Ishikawa (cell line): ENCODE data around the gene TBXAS1.

Experiments
- CEBPB ChIP-seq: IDR thresholded peaks from 2 replicates; pipeline ENCODE4 v1.6.1; 2012
- CREB1 ChIP-seq: IDR thresholded peaks from 2 replicates; pipeline ENCODE4 v1.6.1; 2012; ENCODE audit warnings: low read depth
- EGR1 ChIP-seq: IDR thresholded peaks from 2 replicates; pipeline ENCODE4 v1.6.1; 2012
- EP300 ChIP-seq: IDR thresholded peaks from 2 replicates; pipeline ENCODE4 v1.6.1; 2012; ENCODE audit warnings: borderline replicate concordance
- FOXM1 ChIP-seq: IDR thresholded peaks from 2 replicates; pipeline ENCODE4 v1.6.1; 2012; ENCODE audit warnings: low read depth, borderline replicate concordance
- NFIC ChIP-seq: IDR thresholded peaks from 2 replicates; pipeline ENCODE4 v1.6.1; 2012
- RAD21 ChIP-seq: IDR thresholded peaks from 2 replicates; pipeline ENCODE4 v1.6.1; 2012; ENCODE audit warnings: low read depth
- TAF1 ChIP-seq: IDR thresholded peaks from 2 replicates; pipeline ENCODE4 v1.6.1; 2012; ENCODE audit warnings: low read depth, mild to moderate bottlenecking
- TCF12 ChIP-seq: IDR thresholded peaks from 2 replicates; pipeline ENCODE4 v1.6.1; 2012; ENCODE audit warnings: low read depth
- TEAD4 ChIP-seq: IDR thresholded peaks from 2 replicates; pipeline ENCODE4 v1.6.1; 2012
- YY1 ChIP-seq: IDR thresholded peaks from 2 replicates; pipeline ENCODE4 v1.6.1; 2012; ENCODE audit warnings: low read depth
- ZBTB7A ChIP-seq: IDR thresholded peaks from 2 replicates; pipeline ENCODE4 v1.6.1; 2012; ENCODE audit warnings: low read depth
- TF ChIP-seq, protein P1 (sequence below): IDR thresholded peaks from 2 replicates; pipeline ENCODE4 v1.6.1; 2012; ENCODE audit warnings: low read depth, mild to moderate bottlenecking
- TF ChIP-seq, protein P2 (sequence below): IDR thresholded peaks from 2 replicates; pipeline ENCODE4 v1.6.1; 2012
- TF ChIP-seq, protein P3 (sequence below): IDR thresholded peaks from 2 replicates; pipeline ENCODE4 v1.6.1; 2012

TBXAS1 gene

DNA sequence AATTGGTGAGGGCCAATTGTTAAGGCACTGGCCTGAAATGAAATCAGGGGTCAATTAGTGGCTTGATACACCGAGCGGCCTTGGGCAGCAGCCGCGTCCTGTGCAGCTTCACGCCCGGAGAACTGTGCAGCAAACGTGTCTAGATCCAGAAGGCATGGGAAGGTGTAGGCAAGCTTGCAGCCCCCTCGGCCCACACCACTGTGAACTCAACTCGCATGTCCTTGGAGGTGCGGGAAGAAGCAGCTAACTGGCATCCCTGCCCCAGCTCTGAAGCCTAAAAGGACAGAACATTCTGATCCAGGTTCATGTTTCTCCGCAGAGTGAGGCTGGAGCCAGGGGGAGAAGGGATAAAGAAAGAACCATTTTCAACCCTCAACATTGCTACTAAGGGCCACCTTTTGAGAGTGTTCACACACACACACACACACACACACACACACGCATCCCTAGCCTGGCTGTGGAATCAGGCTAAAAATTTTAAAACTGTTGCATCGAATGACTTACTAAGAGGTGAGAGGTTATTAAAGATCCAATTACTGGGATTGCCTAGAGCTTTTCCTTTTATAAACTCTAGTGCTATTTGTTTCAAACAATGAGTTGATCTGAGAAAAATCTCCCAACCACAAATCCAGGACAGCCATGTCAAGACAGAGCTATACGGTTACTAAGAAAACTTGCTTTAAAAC lies 129.7 kb downstream of the TBXAS1 start:
- TF ChIP-seq EGR1 (no peak), RAD21 (no peak), CEBPB (no peak), NFIC (no peak), CREB1 (no peak)
- TF ChIP-seq, protein P1, sequence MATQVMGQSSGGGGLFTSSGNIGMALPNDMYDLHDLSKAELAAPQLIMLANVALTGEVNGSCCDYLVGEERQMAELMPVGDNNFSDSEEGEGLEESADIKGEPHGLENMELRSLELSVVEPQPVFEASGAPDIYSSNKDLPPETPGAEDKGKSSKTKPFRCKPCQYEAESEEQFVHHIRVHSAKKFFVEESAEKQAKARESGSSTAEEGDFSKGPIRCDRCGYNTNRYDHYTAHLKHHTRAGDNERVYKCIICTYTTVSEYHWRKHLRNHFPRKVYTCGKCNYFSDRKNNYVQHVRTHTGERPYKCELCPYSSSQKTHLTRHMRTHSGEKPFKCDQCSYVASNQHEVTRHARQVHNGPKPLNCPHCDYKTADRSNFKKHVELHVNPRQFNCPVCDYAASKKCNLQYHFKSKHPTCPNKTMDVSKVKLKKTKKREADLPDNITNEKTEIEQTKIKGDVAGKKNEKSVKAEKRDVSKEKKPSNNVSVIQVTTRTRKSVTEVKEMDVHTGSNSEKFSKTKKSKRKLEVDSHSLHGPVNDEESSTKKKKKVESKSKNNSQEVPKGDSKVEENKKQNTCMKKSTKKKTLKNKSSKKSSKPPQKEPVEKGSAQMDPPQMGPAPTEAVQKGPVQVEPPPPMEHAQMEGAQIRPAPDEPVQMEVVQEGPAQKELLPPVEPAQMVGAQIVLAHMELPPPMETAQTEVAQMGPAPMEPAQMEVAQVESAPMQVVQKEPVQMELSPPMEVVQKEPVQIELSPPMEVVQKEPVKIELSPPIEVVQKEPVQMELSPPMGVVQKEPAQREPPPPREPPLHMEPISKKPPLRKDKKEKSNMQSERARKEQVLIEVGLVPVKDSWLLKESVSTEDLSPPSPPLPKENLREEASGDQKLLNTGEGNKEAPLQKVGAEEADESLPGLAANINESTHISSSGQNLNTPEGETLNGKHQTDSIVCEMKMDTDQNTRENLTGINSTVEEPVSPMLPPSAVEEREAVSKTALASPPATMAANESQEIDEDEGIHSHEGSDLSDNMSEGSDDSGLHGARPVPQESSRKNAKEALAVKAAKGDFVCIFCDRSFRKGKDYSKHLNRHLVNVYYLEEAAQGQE = no peak

DNA sequence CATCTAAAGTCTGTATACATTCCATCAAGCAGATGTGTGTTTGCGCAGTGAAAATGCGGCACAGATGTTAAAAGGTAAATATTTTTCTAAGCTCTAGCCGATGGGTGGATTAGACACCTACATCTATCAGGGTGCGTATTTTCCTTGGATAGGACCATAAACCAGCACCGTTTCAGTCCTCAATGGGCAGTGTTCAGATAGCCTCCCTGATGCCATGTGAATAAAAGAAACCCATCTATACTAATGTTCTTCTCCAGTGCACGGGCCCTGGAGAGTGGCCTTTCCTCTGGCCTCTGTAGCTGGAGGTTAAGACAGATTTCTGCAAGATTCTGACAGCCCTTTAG lies 130.2 kb downstream of the TBXAS1 start:
- TF ChIP-seq FOXM1 (no peak), RAD21 (no peak), CREB1 (no peak), ZBTB7A (no peak), EP300 (no peak), EGR1 (no peak)
- TF ChIP-seq, protein P1 = no peak

DNA sequence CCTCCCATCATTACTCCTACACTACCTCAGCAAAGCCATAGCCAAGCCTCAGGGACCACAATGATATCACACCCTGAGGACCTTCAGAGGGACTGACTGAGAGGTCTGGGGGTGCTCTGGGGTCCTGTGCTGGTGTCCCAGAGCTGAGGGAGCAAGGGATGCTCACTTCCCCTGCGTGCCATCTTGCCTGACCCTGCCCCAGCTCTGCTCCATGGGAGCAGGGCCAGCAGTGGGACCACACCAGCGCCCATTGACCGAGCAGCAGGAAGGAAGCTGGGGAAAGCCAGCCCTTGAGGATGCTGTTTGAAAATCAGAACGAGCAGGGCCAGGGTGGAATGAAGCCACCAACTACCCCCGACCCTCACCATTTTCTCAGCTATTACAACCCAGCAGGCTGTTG lies 130.7 kb downstream of the TBXAS1 start:
- TF ChIP-seq TCF12 = no peak

DNA sequence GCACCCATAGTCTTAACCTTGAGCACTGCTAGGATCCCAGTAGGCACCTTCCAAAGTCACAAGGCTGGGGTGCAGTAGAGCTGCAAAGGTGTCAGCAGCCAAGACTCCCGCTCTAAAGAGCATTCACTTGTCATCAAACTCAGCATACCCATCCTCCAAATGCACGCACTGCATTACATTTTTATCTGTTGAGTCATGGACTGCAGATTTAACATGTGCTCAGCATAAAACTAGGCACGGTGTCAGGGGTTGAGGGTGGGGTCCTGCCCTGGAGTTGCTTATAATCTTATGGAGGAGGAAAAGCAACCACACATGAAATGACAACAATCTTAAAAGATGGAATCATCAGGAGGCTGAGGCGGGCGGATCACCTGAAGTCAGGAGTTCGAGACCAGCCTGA lies 131.1 kb downstream of the TBXAS1 start:
- TF ChIP-seq FOXM1 = no peak
- no peak for TF ChIP-seq YY1
- no peak for TF ChIP-seq TEAD4
- no peak for TF ChIP-seq TCF12
- no peak for TF ChIP-seq NFIC
- TF ChIP-seq, protein P1 = no peak
- no peak for TF ChIP-seq TAF1

DNA sequence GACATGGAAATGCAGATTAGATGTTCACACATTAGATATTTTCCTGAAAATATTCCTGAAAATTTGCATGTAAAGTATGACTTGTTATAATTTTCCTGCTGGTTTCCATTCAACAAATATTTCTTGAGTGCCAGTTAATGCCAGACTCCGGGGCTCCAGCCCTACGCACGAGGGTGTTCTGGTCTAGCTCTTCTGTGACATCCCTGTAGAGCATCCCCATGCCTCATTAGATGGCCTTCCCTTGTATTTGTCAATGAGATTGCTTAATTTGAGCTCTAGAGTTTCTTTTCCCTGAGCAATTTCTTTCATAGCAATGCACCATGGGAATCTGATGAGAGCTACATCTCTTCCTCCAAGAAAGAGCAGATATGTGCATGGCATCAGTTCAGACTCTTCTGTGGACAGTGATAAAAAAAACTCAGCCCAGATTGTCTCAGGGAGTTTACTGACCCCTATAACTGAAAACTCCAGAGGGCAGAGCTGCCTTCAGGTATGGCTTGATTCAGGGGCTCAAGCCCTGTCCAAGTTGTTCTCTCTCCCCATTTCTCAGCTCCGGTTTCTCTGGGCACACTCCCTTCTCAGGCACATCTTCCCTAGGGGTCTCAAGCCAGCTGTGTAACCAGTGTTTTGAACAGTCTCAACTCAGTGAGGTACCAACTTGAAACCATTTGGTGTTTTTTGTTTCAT lies 137.0 kb downstream of the TBXAS1 start:
- TF ChIP-seq EGR1 (no peak), ZBTB7A (no peak), TAF1 (no peak), TCF12 (no peak), RAD21 (no peak), CEBPB (no peak), EP300 (no peak), TEAD4 (no peak)
- TF ChIP-seq, protein P2, sequence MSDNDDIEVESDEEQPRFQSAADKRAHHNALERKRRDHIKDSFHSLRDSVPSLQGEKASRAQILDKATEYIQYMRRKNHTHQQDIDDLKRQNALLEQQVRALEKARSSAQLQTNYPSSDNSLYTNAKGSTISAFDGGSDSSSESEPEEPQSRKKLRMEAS = no peak

DNA sequence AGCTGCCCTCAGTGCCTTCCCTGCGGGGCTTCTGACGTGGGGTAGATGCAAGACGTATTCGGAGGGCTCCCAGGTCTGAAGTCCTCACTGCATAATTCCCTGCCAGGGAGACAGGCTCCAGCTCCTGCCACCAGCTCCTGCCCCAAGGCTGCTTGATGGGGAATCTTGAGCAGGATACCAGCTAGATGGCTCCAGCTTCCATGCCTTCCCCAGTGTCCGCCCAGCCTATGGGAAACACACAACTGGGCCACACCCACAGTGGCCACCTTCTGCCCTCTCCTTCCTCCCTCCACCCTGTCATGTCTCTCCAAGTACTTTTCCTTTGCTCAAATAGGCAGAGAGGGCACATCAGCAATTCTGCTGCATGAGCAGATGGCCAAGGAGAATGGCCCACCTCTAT lies 137.9 kb downstream of the TBXAS1 start:
- no peak for TF ChIP-seq CEBPB
- TF ChIP-seq, protein P3, sequence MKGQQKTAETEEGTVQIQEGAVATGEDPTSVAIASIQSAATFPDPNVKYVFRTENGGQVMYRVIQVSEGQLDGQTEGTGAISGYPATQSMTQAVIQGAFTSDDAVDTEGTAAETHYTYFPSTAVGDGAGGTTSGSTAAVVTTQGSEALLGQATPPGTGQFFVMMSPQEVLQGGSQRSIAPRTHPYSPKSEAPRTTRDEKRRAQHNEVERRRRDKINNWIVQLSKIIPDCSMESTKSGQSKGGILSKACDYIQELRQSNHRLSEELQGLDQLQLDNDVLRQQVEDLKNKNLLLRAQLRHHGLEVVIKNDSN = no peak
- TF ChIP-seq TAF1 = no peak
- TF ChIP-seq TEAD4 = no peak
- no peak for TF ChIP-seq CREB1
- TF ChIP-seq, protein P1 = no peak
- TF ChIP-seq FOXM1 = no peak
- no peak for TF ChIP-seq RAD21
- no peak for TF ChIP-seq NFIC
- TF ChIP-seq, protein P2 = no peak
- TF ChIP-seq ZBTB7A = no peak
- TF ChIP-seq EP300 = no peak
- no peak for TF ChIP-seq YY1
- TF ChIP-seq EGR1 = no peak
- no peak for TF ChIP-seq TCF12
